Measurements from ENCODE around the gene SPINK7.
"Not testable (repeated sequence)": the region's sequence is repeated elsewhere in the genome, so short reads cannot be mapped to it uniquely, and the experiment has no call there.

Gene SPINK7

GRCh38 chr5:148314731-148315130 lies 2.5 kb downstream of the SPINK7 start:
- H2BK12ac ChIP-seq (ENCODE audit: low read length): no peak overlapping the region
- H2BK5ac ChIP-seq (ENCODE audit: low read depth, low read length, poor library complexity): no peak overlapping the region
- no peaks in the 10 kb centered on the region for H3K4me1 ChIP-seq (ENCODE audit: control insufficient read depth in 1 of 2, insufficient read depth in 2 of 2, low read length in 2 of 2)
- no peaks in the 10 kb centered on the region for H3K9me3 ChIP-seq (ENCODE audit: insufficient read depth, low read depth, low read length)
- no peak overlapping the region for H3K18ac ChIP-seq (ENCODE audit: low read length)
- no peak for DNase-seq
- no peak overlapping the region for H4K91ac ChIP-seq (ENCODE audit: low read depth, low read length)
- no peak overlapping the region for H4K8ac ChIP-seq (ENCODE audit: low read depth, low read length)
- no peak overlapping the region for H4K12ac ChIP-seq (ENCODE audit: low read depth, low read length)
- H3K4ac ChIP-seq (ENCODE audit: low read depth, low read length): no peak overlapping the region
- no peaks in the 10 kb centered on the region for H3K79me2 ChIP-seq (ENCODE audit: control insufficient read depth, insufficient read depth, low read length, poor library complexity)
- no peak overlapping the region for H2AFZ ChIP-seq (ENCODE audit: insufficient read depth, low read length, poor library complexity)
- H3K27me3 ChIP-seq (ENCODE audit: insufficient read depth, low read length): no peaks in the 10 kb centered on the region
- no peak overlapping the region for H3K14ac ChIP-seq (ENCODE audit: low read length)
- H3K4me2 ChIP-seq (ENCODE audit: low read length): no peak overlapping the region
- no peak overlapping the region for H2BK120ac ChIP-seq (ENCODE audit: insufficient read depth, low read length, poor library complexity)
- no peak overlapping the region for H3K9ac ChIP-seq (ENCODE audit: low read length)
- no peak overlapping the region for H3K4me3 ChIP-seq (ENCODE audit: low read depth, low read length)
- WGBS (ENCODE audit: extremely low coverage, insufficient coverage, insufficient read length): no CpG with 5 or more reads among the region's 4 CpGs
- no peak overlapping the region for H3K27ac ChIP-seq (ENCODE audit: low read depth, low read length)
- H3K36me3 ChIP-seq (ENCODE audit: control insufficient read depth in 1 of 2, insufficient read depth in 2 of 2, low read length in 2 of 2): no peaks in the 10 kb centered on the region
- H3K23ac ChIP-seq (ENCODE audit: low read length): no peak overlapping the region
- no peaks in the 10 kb centered on the region for H3K79me1 ChIP-seq (ENCODE audit: low read length)
- no peak overlapping the region for H2AK5ac ChIP-seq (ENCODE audit: low read length)

GRCh38 chr5:148320011-148320963 lies 8.1 kb downstream of the SPINK7 start:
- not testable (repeated sequence) for H2AK5ac ChIP-seq (ENCODE audit: low read length); DNase-seq; H2BK5ac ChIP-seq (ENCODE audit: low read depth, low read length, poor library complexity); H3K9ac ChIP-seq (ENCODE audit: low read length); H3K27me3 ChIP-seq (ENCODE audit: insufficient read depth, low read length); H3K4me1 ChIP-seq (ENCODE audit: control insufficient read depth in 1 of 2, insufficient read depth in 2 of 2, low read length in 2 of 2); H2BK12ac ChIP-seq (ENCODE audit: low read length); H3K79me2 ChIP-seq (ENCODE audit: control insufficient read depth, insufficient read depth, low read length, poor library complexity); H3K4ac ChIP-seq (ENCODE audit: low read depth, low read length); H3K27ac ChIP-seq (ENCODE audit: low read depth, low read length); H3K36me3 ChIP-seq (ENCODE audit: control insufficient read depth in 1 of 2, insufficient read depth in 2 of 2, low read length in 2 of 2); H3K79me1 ChIP-seq (ENCODE audit: low read length); H3K23ac ChIP-seq (ENCODE audit: low read length); H3K18ac ChIP-seq (ENCODE audit: low read length); H3K9me3 ChIP-seq (ENCODE audit: insufficient read depth, low read depth, low read length)
- peak overlapping the region; percentile 84 for H3K14ac ChIP-seq (ENCODE audit: low read length)
- H4K8ac ChIP-seq (ENCODE audit: low read depth, low read length): peak overlapping the region; percentile 84
- H3K4me2 ChIP-seq (ENCODE audit: low read length): peak overlapping the region; percentile 47
- H2AFZ ChIP-seq (ENCODE audit: insufficient read depth, low read length, poor library complexity): peak overlapping the region; percentile 66
- peak overlapping the region; percentile 74 for H3K4me3 ChIP-seq (ENCODE audit: low read depth, low read length)
- peak overlapping the region; percentile 93 for H4K12ac ChIP-seq (ENCODE audit: low read depth, low read length)
- peak overlapping the region; percentile 24 for H2BK120ac ChIP-seq (ENCODE audit: insufficient read depth, low read length, poor library complexity)
- peak overlapping the region; percentile 51 for H4K91ac ChIP-seq (ENCODE audit: low read depth, low read length)
- WGBS (ENCODE audit: extremely low coverage, insufficient coverage, insufficient read length): no CpG with 5 or more reads among the region's 42 CpGs

- no peak overlapping the region for H2BK120ac ChIP-seq (ENCODE audit: insufficient read depth, low read length, poor library complexity)
- H3K4me2 ChIP-seq (ENCODE audit: low read length): no peak overlapping the region
- H3K23ac ChIP-seq (ENCODE audit: low read length): no peak overlapping the region
- H3K79me2 ChIP-seq (ENCODE audit: control insufficient read depth, insufficient read depth, low read length, poor library complexity): no peaks in the 10 kb centered on the region
- no peaks in the 10 kb centered on the region for H3K4me1 ChIP-seq (ENCODE audit: control insufficient read depth in 1 of 2, insufficient read depth in 2 of 2, low read length in 2 of 2)
- no peak overlapping the region for H2BK12ac ChIP-seq (ENCODE audit: low read length)
- no CpG with 5 or more reads among the region's 4 CpGs for WGBS (ENCODE audit: extremely low coverage, insufficient coverage, insufficient read length)
- H3K27me3 ChIP-seq (ENCODE audit: insufficient read depth, low read length): no peaks in the 10 kb centered on the region
- H4K91ac ChIP-seq (ENCODE audit: low read depth, low read length): no peak overlapping the region
- H3K18ac ChIP-seq (ENCODE audit: low read length): no peak overlapping the region
- H3K9me3 ChIP-seq (ENCODE audit: insufficient read depth, low read depth, low read length): no peaks in the 10 kb centered on the region
- no peak overlapping the region for H2BK5ac ChIP-seq (ENCODE audit: low read depth, low read length, poor library complexity)
- no peak overlapping the region for H4K12ac ChIP-seq (ENCODE audit: low read depth, low read length)
- no peaks in the 10 kb centered on the region for H3K79me1 ChIP-seq (ENCODE audit: low read length)
- no peak overlapping the region for H3K4me3 ChIP-seq (ENCODE audit: low read depth, low read length)
- no peak overlapping the region for H2AK5ac ChIP-seq (ENCODE audit: low read length)
- no peak for DNase-seq
- no peak overlapping the region for H4K8ac ChIP-seq (ENCODE audit: low read depth, low read length)
- no peak overlapping the region for H3K14ac ChIP-seq (ENCODE audit: low read length)
- no peak overlapping the region for H3K4ac ChIP-seq (ENCODE audit: low read depth, low read length)
- H3K27ac ChIP-seq (ENCODE audit: low read depth, low read length): no peak overlapping the region
- H2AFZ ChIP-seq (ENCODE audit: insufficient read depth, low read length, poor library complexity): no peak overlapping the region
- no peaks in the 10 kb centered on the region for H3K36me3 ChIP-seq (ENCODE audit: control insufficient read depth in 1 of 2, insufficient read depth in 2 of 2, low read length in 2 of 2)
- no peak overlapping the region for H3K9ac ChIP-seq (ENCODE audit: low read length)
These were observed 21.1 kb downstream of the SPINK7 start for GRCh38 chr5:148333262-148333849.

- no peaks in the 10 kb centered on the region for H3K79me1 ChIP-seq (ENCODE audit: low read length)
- H2BK12ac ChIP-seq (ENCODE audit: low read length): no peak within 1 kb of the TSS
- H4K91ac ChIP-seq (ENCODE audit: low read depth, low read length): no peak within 1 kb of the TSS
- no CpG with 5 or more reads among the region's 3 CpGs for WGBS (ENCODE audit: extremely low coverage, insufficient coverage, insufficient read length)
- no peaks in the 10 kb centered on the region for H3K36me3 ChIP-seq (ENCODE audit: control insufficient read depth in 1 of 2, insufficient read depth in 2 of 2, low read length in 2 of 2)
- H3K4me3 ChIP-seq (ENCODE audit: low read depth, low read length): no peak within 1 kb of the TSS
- no peaks in the 10 kb centered on the region for H3K79me2 ChIP-seq (ENCODE audit: control insufficient read depth, insufficient read depth, low read length, poor library complexity)
- no peak for DNase-seq
- H3K27me3 ChIP-seq (ENCODE audit: insufficient read depth, low read length): no peaks in the 10 kb centered on the region
- no peak within 1 kb of the TSS for H2AFZ ChIP-seq (ENCODE audit: insufficient read depth, low read length, poor library complexity)
- H3K4me2 ChIP-seq (ENCODE audit: low read length): no peak within 1 kb of the TSS
- H3K9ac ChIP-seq (ENCODE audit: low read length): no peak within 1 kb of the TSS
- H2BK120ac ChIP-seq (ENCODE audit: insufficient read depth, low read length, poor library complexity): no peak within 1 kb of the TSS
- H3K9me3 ChIP-seq (ENCODE audit: insufficient read depth, low read depth, low read length): no peaks in the 10 kb centered on the region
- H3K23ac ChIP-seq (ENCODE audit: low read length): no peak within 1 kb of the TSS
- no peak within 1 kb of the TSS for H2BK5ac ChIP-seq (ENCODE audit: low read depth, low read length, poor library complexity)
- no peak within 1 kb of the TSS for H4K12ac ChIP-seq (ENCODE audit: low read depth, low read length)
- no peak within 1 kb of the TSS for H3K14ac ChIP-seq (ENCODE audit: low read length)
- no peak within 1 kb of the TSS for H3K18ac ChIP-seq (ENCODE audit: low read length)
- no peak within 1 kb of the TSS for H3K27ac ChIP-seq (ENCODE audit: low read depth, low read length)
- H3K4ac ChIP-seq (ENCODE audit: low read depth, low read length): no peak within 1 kb of the TSS
- H3K4me1 ChIP-seq (ENCODE audit: control insufficient read depth in 1 of 2, insufficient read depth in 2 of 2, low read length in 2 of 2): no peaks in the 10 kb centered on the region
- no peak within 1 kb of the TSS for H4K8ac ChIP-seq (ENCODE audit: low read depth, low read length)
- H2AK5ac ChIP-seq (ENCODE audit: low read length): no peak within 1 kb of the TSS
These were observed 23.0 kb downstream of the SPINK7 start, which contains the start of gene SPINK9 for GRCh38 chr5:148335259-148335658. Gene SPINK9, plus strand, starts transcription at chr5:148335559. Its CDS starts 55 bp downstream, at chr5:148335614.
